A673 (cell line): ENCODE measurements around the gene PSMG2. TPM values are rescaled to one million over a fixed set of nuclear protein-coding genes. Genes with fewer than 3 reads are reported as not detected.

Experiments
- BruUV-seq: library from RNA; stranded (reverse); fragments of 400-500 nt; replicated peaks from 2 replicates; lab custom pipeline; 2021; lab: Mats Ljungman, UMichigan
- CTCF ChIA-PET: fragments of 300-600 bp; sonication (Branson Sonifier 250); formaldehyde crosslinking; loops from one replicate; lab custom pipeline; 2022; ENCODE audit warnings: antibody characterized with exemption; lab: Charles Lee
- POLR2A ChIA-PET: fragments of 300-600 bp; sonication (Branson Sonifier 250); formaldehyde crosslinking; loops from one replicate; lab custom pipeline; 2022; ENCODE audit warnings: antibody characterized with exemption; ENCODE audit not compliant: low non-redundant PET; lab: Charles Lee
- DNase-seq: peaks from one replicate; pipeline ENCODE4 v3.0.0-alpha.2; 2015; ENCODE audit warnings: low spot score
- H3K27ac ChIP-seq: fragments of 200-600 bp; sonication (generic); 2 replicates; pipeline ENCODE4 v1.5.1; 2016; ENCODE audit warnings: mixed run types, low read depth, mild to moderate bottlenecking, mixed read lengths, antibody characterized with exemption, low read length; ENCODE audit not compliant: poor library complexity, severe bottlenecking
- H3K27me3 ChIP-seq: fragments of 200-600 bp; sonication (generic); replicated peaks from 2 replicates; pipeline ENCODE4 v1.6.1; 2017; ENCODE audit warnings: mixed run types, low read depth, mild to moderate bottlenecking, mixed read lengths, antibody characterized with exemption, low read length; ENCODE audit not compliant: insufficient read depth, poor library complexity
- H3K36me3 ChIP-seq: fragments of 200-600 bp; sonication (generic); 2 replicates; pipeline ENCODE4 v1.6.1; 2016; ENCODE audit warnings: mixed run types, mild to moderate bottlenecking, mixed read lengths, antibody characterized with exemption, low read length; ENCODE audit not compliant: insufficient read depth, poor library complexity, severe bottlenecking
- H3K4me1 ChIP-seq: fragments of 200-600 bp; sonication (generic); 2 replicates; pipeline ENCODE4 v1.6.1; 2017; ENCODE audit warnings: mixed run types, mild to moderate bottlenecking, mixed read lengths, antibody characterized with exemption, low read length; ENCODE audit not compliant: insufficient read depth, poor library complexity, severe bottlenecking
- H3K4me3 ChIP-seq: fragments of 200-600 bp; sonication (generic); 2 replicates; pipeline ENCODE4 v1.5.1; 2016; ENCODE audit warnings: low read depth, mixed run types, mild to moderate bottlenecking, mixed read lengths, low read length; ENCODE audit not compliant: poor library complexity, severe bottlenecking
- H3K9me3 ChIP-seq: fragments of 200-600 bp; sonication (generic); 2 replicates; pipeline ENCODE4 v1.6.1; 2016; ENCODE audit warnings: mixed run types, low read depth, mild to moderate bottlenecking, mixed read lengths, antibody characterized with exemption, low read length; ENCODE audit not compliant: poor library complexity, severe bottlenecking
- EZH2 ChIP-seq: fragments of 200-600 bp; sonication (generic); IDR thresholded peaks from 2 replicates; pipeline ENCODE4 v1.6.1; 2017; ENCODE audit warnings: borderline replicate concordance, low read depth, mild to moderate bottlenecking, mixed read lengths, antibody characterized with exemption, low read length; ENCODE audit not compliant: poor library complexity, severe bottlenecking
- intact Hi-C: fragments of 100-400 bp; cut with micrococcal nuclease; formaldehyde crosslinking; loops from one replicate; pipeline ENCODE4 v1.10.0; 2022; ENCODE audit not compliant: unreplicated experiment
- total RNA-seq: library from RNA; stranded (reverse); gene quantifications from 2 replicates; pipeline ENCODE4 v1.2.3, GENCODE V29; 2021
- TF ChIP-seq, protein P1 (sequence below): fragments of 300-800, 200-600 bp; sonication (generic); conservative IDR thresholded peaks from 2 replicates; pipeline ENCODE4 v1.5.1; 2017; ENCODE audit warnings: low read depth, mild to moderate bottlenecking, antibody characterized with exemption, low read length, moderate library complexity, mixed read lengths

PSMG2 gene
- total RNA-seq, 1 experiment from 2014 or later = 74.0 TPM

DNA sequence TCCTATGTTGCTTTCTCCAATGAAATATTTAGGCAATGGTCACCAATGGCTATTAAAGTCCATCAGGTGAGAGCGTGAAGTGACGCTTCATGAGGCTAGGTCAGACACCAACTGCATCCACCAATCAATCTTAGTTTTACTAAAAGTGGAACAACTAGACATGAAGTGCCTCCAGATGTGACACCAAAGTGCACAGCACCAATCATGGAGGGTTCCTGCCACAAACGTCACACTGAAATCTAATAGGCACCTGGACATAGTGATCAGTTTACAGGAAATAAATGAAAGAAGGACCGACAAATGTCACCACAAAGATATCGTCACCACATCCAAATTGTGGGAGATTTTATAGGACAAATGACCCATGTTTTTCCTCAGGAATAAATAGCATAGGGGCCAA lies 70.5 kb downstream of the PSMG2 start:
- Histone ChIP-seq H3K36me3 (no peaks in the 10 kb centered on the region), H3K27me3 (no peaks in the 10 kb centered on the region), H3K9me3 (no peaks in the 10 kb centered on the region), H3K27ac (no peak overlapping the region), H3K4me3 (no peak overlapping the region), H3K4me1 (no peaks in the 10 kb centered on the region)
- POLR2A ChIA-PET = no interaction called here
- CTCF ChIA-PET = no interaction called here
- BruUV-seq = no TSS peak
- TF ChIP-seq, protein P1, sequence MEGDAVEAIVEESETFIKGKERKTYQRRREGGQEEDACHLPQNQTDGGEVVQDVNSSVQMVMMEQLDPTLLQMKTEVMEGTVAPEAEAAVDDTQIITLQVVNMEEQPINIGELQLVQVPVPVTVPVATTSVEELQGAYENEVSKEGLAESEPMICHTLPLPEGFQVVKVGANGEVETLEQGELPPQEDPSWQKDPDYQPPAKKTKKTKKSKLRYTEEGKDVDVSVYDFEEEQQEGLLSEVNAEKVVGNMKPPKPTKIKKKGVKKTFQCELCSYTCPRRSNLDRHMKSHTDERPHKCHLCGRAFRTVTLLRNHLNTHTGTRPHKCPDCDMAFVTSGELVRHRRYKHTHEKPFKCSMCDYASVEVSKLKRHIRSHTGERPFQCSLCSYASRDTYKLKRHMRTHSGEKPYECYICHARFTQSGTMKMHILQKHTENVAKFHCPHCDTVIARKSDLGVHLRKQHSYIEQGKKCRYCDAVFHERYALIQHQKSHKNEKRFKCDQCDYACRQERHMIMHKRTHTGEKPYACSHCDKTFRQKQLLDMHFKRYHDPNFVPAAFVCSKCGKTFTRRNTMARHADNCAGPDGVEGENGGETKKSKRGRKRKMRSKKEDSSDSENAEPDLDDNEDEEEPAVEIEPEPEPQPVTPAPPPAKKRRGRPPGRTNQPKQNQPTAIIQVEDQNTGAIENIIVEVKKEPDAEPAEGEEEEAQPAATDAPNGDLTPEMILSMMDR = no peak
- no peak for TF ChIP-seq EZH2
- intact Hi-C loops = no loop called here
- no peak for DNase-seq

DNA sequence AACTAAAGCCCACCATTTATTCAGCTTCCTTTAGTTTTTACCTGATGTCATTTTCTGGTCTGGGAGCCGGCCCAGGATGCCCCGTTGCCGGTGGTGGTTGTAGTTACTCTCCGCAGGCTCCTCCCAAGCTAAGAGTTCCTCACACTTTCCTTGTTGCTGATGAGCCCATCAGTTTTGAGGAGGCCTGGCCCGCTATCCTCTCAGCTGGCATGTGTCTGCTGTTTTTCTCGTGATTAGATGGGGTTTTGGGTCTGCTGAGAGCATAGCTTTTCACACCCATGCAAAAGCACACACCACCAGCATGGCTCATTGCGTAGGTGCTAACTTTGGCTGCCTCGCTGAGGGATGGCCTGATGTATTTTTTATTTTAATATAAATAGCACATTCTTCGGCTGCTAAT lies 72.1 kb downstream of the PSMG2 start:
- intact Hi-C loops = no loop called here
- no TSS peak for BruUV-seq
- no peak for DNase-seq
- H3K36me3 ChIP-seq = no peaks in the 10 kb centered on the region
- POLR2A ChIA-PET = no interaction called here
- no peaks in the 10 kb centered on the region for H3K9me3 ChIP-seq
- TF ChIP-seq, protein P1 = no peak
- no peak for TF ChIP-seq EZH2
- H3K4me1 ChIP-seq = no peaks in the 10 kb centered on the region
- CTCF ChIA-PET = no interaction called here
- H3K4me3 ChIP-seq = no peak overlapping the region
- no peak overlapping the region for H3K27ac ChIP-seq
- no peaks in the 10 kb centered on the region for H3K27me3 ChIP-seq

Other genes with a start within 250 kb of the PSMG2 start
- 18.1 and 18.4 TPM in 2 replicates for gene SPIRE1, start 44.9 kb upstream of the PSMG2 start, total RNA-seq
- gene CEP76, start 319 bp upstream of the PSMG2 start, total RNA-seq = 20.5 and 22.3 TPM in 2 replicates
- gene PTPN2, start 181.2 kb downstream of the PSMG2 start, total RNA-seq = 35.8 and 44.7 TPM in 2 replicates
- gene SEH1L, start 245.0 kb downstream of the PSMG2 start, total RNA-seq = 104 and 105 TPM in 2 replicates